ENCODE results near the gene NECAB2. TPM values are rescaled to one million over a fixed set of nuclear protein-coding genes. Genes with fewer than 3 reads are reported as not detected.

NECAB2 gene
- total and polyA plus RNA-seq, 2 of the 8 experiments (the other 6 are each of a cell fraction or from before 2014, with no cell fraction given): 3.6 to 4.2 TPM

GRCh38 chr16:84007965-84008364 is 39.9 kb downstream of the NECAB2 start:
- WGBS, 2 experiments (ENCODE audit: extremely low coverage in 1 of 2, insufficient coverage in 1 of 2, insufficient read length in 1 of 2, insufficient replicate concordance in 2 of 2, low coverage in 1 of 2, low lambda C conversion rate in 2 of 2, missing lambda C conversion rate in 1 of 2): 96% methylated on average over 7 of the region's 8 CpGs; no CpG with 5 or more reads in 1 of the 2 experiments
- H3K27ac ChIP-seq (ENCODE audit: low read depth, low read length): no peak overlapping the region
- H2BK120ac ChIP-seq (replicated peaks; ENCODE audit: low read depth, low read length): no peak overlapping the region
- H2BK20ac ChIP-seq (ENCODE audit: low read length): no peak overlapping the region
- H3K4me3 ChIP-seq (ENCODE audit: extremely low read depth in 1 of 4, insufficient read depth in 2 of 4, low read depth in 3 of 4, low read length in 4 of 4): no peak overlapping the region
- ChIA-PET POLR2A (ENCODE audit: partially characterized antibody) (interaction anchor here (1.1 to 1.4 kb wide), 3 partner anchors 10 to 14 kb away, joined by 3 to 4 read pairs (median 4); no protein-coding TSS in a partner anchor), CTCF (ENCODE audit: partially characterized antibody) (interaction anchor here (0.8 to 1.4 kb wide), 4 partner anchors 9 to 111 kb away, joined by 3 to 4 read pairs (median 3); no protein-coding TSS in a partner anchor)
- no peak overlapping the region for H3K18ac ChIP-seq (ENCODE audit: extremely low read depth, low read length)
- H2AK5ac ChIP-seq (ENCODE audit: low read depth, low read length): no peak overlapping the region
- no peak overlapping the region for H3K14ac ChIP-seq (ENCODE audit: insufficient read length)
- no peak overlapping the region; the same call in 1 of the 2 replicates for H2BK12ac ChIP-seq (ENCODE audit: low read depth, low read length)
- H4K8ac ChIP-seq (ENCODE audit: extremely low read depth, insufficient read depth, low read length): no peak overlapping the region
- H3K4me1 ChIP-seq (replicated peaks in 1 of 4; ENCODE audit: control insufficient read depth in 3 of 4, insufficient read depth in 4 of 4, low read length in 3 of 4): no peaks in the 10 kb centered on the region
- H4K91ac ChIP-seq (replicated peaks; ENCODE audit: insufficient read length, low read length): no peak overlapping the region
- H2AFZ ChIP-seq (ENCODE audit: low read length): no peak overlapping the region
- no peak overlapping the region for H3K4ac ChIP-seq (replicated peaks; ENCODE audit: insufficient read length, low read depth, low read length)
- H3K9ac ChIP-seq (replicated peaks in 1 of 4; ENCODE audit: extremely low read depth in 1 of 4, low read depth in 3 of 4, low read length in 3 of 4): no peak overlapping the region
- no peaks in the 10 kb centered on the region for H3K23me2 ChIP-seq (ENCODE audit: low read depth, low read length)
- H3K79me1 ChIP-seq (ENCODE audit: low read depth, low read length): no peaks in the 10 kb centered on the region
- H3K27me3 ChIP-seq (replicated peaks in 1 of 4; ENCODE audit: control insufficient read depth in 3 of 4, extremely low read depth in 1 of 4, insufficient read depth in 3 of 4, low read length in 3 of 4): no peaks in the 10 kb centered on the region; a peak in 1 of 7 replicates
- H3K36me3 ChIP-seq (ENCODE audit: control insufficient read depth in 2 of 4, insufficient read depth in 4 of 4, low read length in 3 of 4): no peaks in the 10 kb centered on the region
- DNase-seq (ENCODE audit: low read depth in 1 of 2, low spot score in 2 of 2) (no peak), FAIRE-seq (no peak)
- no peaks in the 10 kb centered on the region for H3K9me3 ChIP-seq (ENCODE audit: insufficient read depth in 2 of 2, low read depth in 1 of 2, low read length in 1 of 2)
- no peak overlapping the region for H4K5ac ChIP-seq (ENCODE audit: insufficient read length, low read depth, low read length)
- H3K23ac ChIP-seq (ENCODE audit: insufficient read length): no peak overlapping the region
- no peak overlapping the region for H3K4me2 ChIP-seq (ENCODE audit: insufficient read depth in 1 of 2, low read depth in 2 of 2, low read length in 2 of 2)
- H3K79me2 ChIP-seq (ENCODE audit: control insufficient read depth in 1 of 2, insufficient read depth in 2 of 2, low read length in 2 of 2): no peaks in the 10 kb centered on the region
- no peak overlapping the region for H2BK5ac ChIP-seq (ENCODE audit: low read depth, low read length)
- H4K20me1 ChIP-seq (replicated peaks in 1 of 2; ENCODE audit: control insufficient read depth in 1 of 2, insufficient read depth in 2 of 2, low read length in 2 of 2): no peaks in the 10 kb centered on the region
- H3K56ac ChIP-seq (replicated peaks; ENCODE audit: insufficient read length, low read depth, low read length): no peak overlapping the region
- H2BK15ac ChIP-seq (ENCODE audit: low read length): no peak overlapping the region
- TF ChIP-seq, protein P1, sequence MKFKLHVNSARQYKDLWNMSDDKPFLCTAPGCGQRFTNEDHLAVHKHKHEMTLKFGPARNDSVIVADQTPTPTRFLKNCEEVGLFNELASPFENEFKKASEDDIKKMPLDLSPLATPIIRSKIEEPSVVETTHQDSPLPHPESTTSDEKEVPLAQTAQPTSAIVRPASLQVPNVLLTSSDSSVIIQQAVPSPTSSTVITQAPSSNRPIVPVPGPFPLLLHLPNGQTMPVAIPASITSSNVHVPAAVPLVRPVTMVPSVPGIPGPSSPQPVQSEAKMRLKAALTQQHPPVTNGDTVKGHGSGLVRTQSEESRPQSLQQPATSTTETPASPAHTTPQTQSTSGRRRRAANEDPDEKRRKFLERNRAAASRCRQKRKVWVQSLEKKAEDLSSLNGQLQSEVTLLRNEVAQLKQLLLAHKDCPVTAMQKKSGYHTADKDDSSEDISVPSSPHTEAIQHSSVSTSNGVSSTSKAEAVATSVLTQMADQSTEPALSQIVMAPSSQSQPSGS (IDR thresholded peaks at IDR 0.05; ENCODE audit: low read length): no peak
- no peak for TF ChIP-seq ASH2L (IDR thresholded peaks at IDR 0.05; ENCODE audit: low read length)
- no peak for TF ChIP-seq SP1 (IDR thresholded peaks at IDR 0.05; ENCODE audit: low read depth, low read length)
- TF ChIP-seq MAFK (IDR thresholded peaks at IDR 0.05; ENCODE audit: low read depth, low read length): no peak
- TF ChIP-seq NANOG (IDR thresholded peaks at IDR 0.05; ENCODE audit: insufficient read depth, low read depth, low read length, poor library complexity, severe bottlenecking): no peak
- TF ChIP-seq GABPA (IDR thresholded peaks at IDR 0.05; ENCODE audit: borderline replicate concordance, insufficient read depth, low read length): no peak
- no peak for TF ChIP-seq KDM4A (IDR thresholded peaks at IDR 0.05; ENCODE audit: low read depth, low read length, severe bottlenecking)
- no peak for TF ChIP-seq PHF8 (conservative IDR thresholded peaks at IDR 0.05; ENCODE audit: low read depth, low read length)
- TF ChIP-seq FOSL1 (IDR thresholded peaks at IDR 0.05; ENCODE audit: insufficient read depth, low read depth, low read length): no peak
- no peak for TF ChIP-seq YY1 (IDR thresholded peaks at IDR 0.05; ENCODE audit: low read depth, low read length)
- TF ChIP-seq POU5F1 (IDR thresholded peaks at IDR 0.05; ENCODE audit: low read depth, low read length): no peak
- TF ChIP-seq, protein P2, sequence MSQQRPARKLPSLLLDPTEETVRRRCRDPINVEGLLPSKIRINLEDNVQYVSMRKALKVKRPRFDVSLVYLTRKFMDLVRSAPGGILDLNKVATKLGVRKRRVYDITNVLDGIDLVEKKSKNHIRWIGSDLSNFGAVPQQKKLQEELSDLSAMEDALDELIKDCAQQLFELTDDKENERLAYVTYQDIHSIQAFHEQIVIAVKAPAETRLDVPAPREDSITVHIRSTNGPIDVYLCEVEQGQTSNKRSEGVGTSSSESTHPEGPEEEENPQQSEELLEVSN (IDR thresholded peaks at IDR 0.05): no peak
